Esophagus (tissue), 2 donors: Measurements from ENCODE around the gene GAPT. TPM values are rescaled to one million over a fixed set of nuclear protein-coding genes. Genes with fewer than 3 reads are reported as not detected.

Experiments
- H3K27ac ChIP-seq, 2 donors: one replicate each; pipeline ENCODE4 v1.5.1; 2013; ENCODE audit warnings: low read depth in 2 of 2, mild to moderate bottlenecking in 2 of 2, inconsistent platforms in 1 of 2, low read length in 1 of 2, moderate library complexity in 1 of 2
- H3K27me3 ChIP-seq, 2 donors: one replicate each; pipeline ENCODE4 v1.6.1; 2013; ENCODE audit warnings: low read length in 2 of 2, control low read depth in 1 of 2, mild to moderate bottlenecking in 1 of 2; ENCODE audit not compliant: insufficient read depth in 2 of 2, control insufficient read depth in 1 of 2
- H3K36me3 ChIP-seq, 2 donors: one replicate each; pipeline ENCODE4 v1.6.1; 2013; ENCODE audit warnings: low read length in 1 of 2; ENCODE audit not compliant: control insufficient read depth in 2 of 2, insufficient read depth in 2 of 2
- H3K4me1 ChIP-seq, 2 donors: one replicate each; pipeline ENCODE4 v1.6.1; 2013; ENCODE audit warnings: low read length in 1 of 2; ENCODE audit not compliant: control insufficient read depth in 2 of 2, insufficient read depth in 2 of 2
- H3K4me3 ChIP-seq, 2 donors: one replicate each; pipeline ENCODE4 v1.5.1; 2013; ENCODE audit warnings: low read length in 2 of 2, mild to moderate bottlenecking in 2 of 2, low read depth in 1 of 2, moderate library complexity in 1 of 2
- H3K9me3 ChIP-seq, 2 donors: one replicate each; pipeline ENCODE4 v1.6.1; 2013; ENCODE audit warnings: mild to moderate bottlenecking in 2 of 2, low read depth in 1 of 2, low read length in 1 of 2, moderate library complexity in 1 of 2; ENCODE audit not compliant: control insufficient read depth in 2 of 2, insufficient read depth in 1 of 2
- WGBS, 2 donors: extraction: QIAGEN DNeasy Blood & Tissue Kit; methylation state at CpG; one replicate each; pipeline ENCODE4 v1.1.7; 2013; 5-methylcytosine and 5-hydroxymethylcytosine counted together
- polyA plus RNA-seq, 2 donors: library from polyadenylated mRNA; stranded (reverse); fragments of 200-250 nt; gene quantifications; one replicate each; pipeline ENCODE4 v1.2.3, GENCODE V29; 2013
- donor health status: healthy with polysubstance abuse.
- donor health status: Bipolar disorder and iron deficiency.

Gene GAPT
- polyA plus RNA-seq: under 1 TPM; 0.60 to 0.75 TPM

DNA sequence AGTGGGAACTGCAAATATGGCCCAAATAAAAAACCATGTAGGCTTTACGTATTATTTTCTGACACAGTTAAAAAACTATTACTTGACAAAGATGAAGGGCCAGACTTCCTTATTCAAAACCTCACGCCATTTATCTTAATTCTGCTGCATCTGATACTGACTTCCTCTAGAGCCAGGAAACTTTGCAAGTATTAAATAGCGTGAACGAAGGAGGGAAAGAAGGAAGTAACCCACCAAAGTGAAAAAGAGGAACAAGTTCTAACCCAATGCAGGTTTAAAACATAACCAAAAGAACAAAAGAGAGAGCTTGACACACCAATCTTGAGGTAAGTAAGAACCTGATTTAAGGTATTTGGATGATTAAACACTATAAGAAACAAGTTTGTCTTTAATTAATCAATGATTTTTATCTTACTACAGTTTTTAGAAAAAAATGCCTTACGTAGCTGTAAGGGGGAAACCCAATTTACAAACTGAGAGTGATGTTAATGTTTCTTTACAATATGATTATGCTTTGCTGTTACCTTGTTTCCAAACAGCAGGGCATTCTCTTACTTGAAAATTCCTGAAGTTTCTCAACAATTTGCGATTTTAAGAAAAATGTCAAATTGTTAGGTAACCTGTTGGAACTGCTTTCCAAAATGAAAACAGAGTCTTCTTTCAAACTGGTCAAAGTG lies at the start of gene GAPT:
TSS of gene GAPT (plus strand) at position 220 of the 677 bp plus-strand sequence. CDS start 3,102 bp downstream, outside the sequence.
- 61 to 70% methylated on average over 6 of the region's 6 CpGs for WGBS, 2 donors
- Histone ChIP-seq H3K27me3 (no peaks in the 10 kb centered on the region), H3K9me3 (no peaks in the 10 kb centered on the region), H3K4me3 (no peak within 1 kb of the TSS), H3K27ac (no peak within 1 kb of the TSS), H3K4me1 (no peaks in the 10 kb centered on the region), H3K36me3 (no peaks in the 10 kb centered on the region)

DNA sequence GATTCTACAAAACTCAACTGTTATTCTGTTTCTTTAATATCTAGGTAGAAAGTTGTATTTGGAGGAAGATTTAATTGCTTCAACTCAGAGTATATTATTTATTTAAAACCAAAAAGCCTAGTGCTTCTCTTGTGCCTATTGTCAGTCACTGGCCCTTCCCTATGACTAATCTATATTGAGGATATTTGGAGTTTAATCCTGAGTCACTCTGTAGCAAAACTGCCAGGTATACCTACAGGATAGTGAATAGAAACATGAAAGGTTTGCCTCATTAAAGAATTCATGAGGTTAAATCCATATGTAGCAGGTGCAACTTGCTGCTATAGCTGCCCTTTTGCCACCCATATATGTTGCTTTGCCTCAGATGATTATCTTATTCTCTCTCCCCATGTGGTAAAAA lies 46.4 kb upstream of the GAPT start:
- Histone ChIP-seq H3K27me3 (no peaks in the 10 kb centered on the region), H3K9me3 (peaks cover 3% of the 10 kb centered on the region in 2 donors), H3K36me3 (no peaks in the 10 kb centered on the region), H3K27ac (no peak overlapping the region), H3K4me3 (no peak overlapping the region), H3K4me1 (no peaks in the 10 kb centered on the region)

DNA sequence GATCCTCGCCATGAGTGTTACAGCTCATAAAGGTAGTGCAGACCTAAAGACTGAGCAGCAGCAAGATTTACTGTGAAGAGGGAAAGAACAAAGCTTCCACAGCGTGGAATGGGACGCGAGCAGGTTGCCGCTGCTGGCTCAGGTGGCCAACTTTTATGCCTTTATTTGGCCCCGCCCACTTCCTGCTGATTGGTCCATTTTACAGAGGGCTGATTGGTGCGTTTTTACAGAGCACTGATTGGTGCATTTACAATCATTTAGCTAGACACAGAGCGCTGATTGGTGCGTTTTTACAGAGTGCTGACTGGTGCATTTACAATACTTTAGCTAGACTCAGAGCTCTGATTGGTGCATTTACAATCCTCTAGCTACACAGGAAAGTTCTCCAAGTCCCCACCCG lies 45.2 kb upstream of the GAPT start:
- Histone ChIP-seq H3K27ac (no peak overlapping the region), H3K36me3 (no peaks in the 10 kb centered on the region), H3K4me1 (no peaks in the 10 kb centered on the region), H3K27me3 (no peaks in the 10 kb centered on the region), H3K9me3 (peaks cover 3% of the 10 kb centered on the region in 2 donors), H3K4me3 (no peak overlapping the region)
- WGBS, 2 donors: 88 to 94% methylated on average over 10 of the region's 10 CpGs

DNA sequence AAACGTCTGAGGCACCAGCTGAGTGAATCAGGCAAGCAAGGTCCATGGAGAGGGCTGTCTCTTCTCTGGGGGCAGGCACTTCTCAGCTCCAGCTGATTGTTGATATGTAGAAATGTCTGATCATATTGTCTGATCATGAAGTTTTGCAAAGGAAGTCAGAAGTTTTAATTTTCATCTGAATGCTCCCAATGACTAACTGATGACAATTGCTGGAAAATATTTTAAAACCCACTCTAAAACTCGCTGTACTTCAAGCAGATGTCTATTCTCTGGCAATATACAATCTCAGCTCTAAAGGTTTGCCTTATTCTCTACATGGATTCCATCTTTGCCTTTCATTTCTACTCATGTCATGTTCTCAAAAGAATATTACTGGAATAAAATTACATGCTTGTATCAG lies 44.0 kb upstream of the GAPT start:
- Histone ChIP-seq H3K36me3 (no peaks in the 10 kb centered on the region), H3K4me3 (no peak overlapping the region), H3K27ac (no peak overlapping the region), H3K27me3 (no peaks in the 10 kb centered on the region), H3K4me1 (no peaks in the 10 kb centered on the region), H3K9me3 (peaks cover 3% of the 10 kb centered on the region in 2 donors)
- 69 to 77% methylated on average over 2 of the region's 2 CpGs for WGBS, 2 donors

DNA sequence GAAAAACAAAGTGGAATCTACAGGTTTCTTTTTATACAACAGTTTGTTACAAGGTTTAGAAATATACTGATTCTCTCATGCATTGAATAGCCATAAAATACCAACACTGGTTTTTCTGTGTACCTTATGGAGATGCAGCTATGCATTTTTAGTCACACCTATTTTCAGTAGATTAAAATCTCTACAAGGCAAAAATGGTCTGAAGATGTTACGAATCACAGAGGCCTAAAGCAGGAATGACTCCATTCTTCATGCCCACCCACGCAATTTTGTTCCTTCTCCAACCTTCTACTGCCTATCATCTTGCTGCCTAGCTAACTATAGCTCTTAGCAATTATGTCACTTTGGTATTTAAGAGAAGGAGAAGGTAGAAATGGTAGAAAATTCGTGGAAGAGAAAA lies 41.2 kb upstream of the GAPT start:
- Histone ChIP-seq H3K4me1 (peaks cover 0 to 2% of the 10 kb centered on the region in 2 donors), H3K27ac (no peak overlapping the region), H3K9me3 (peaks cover 3% of the 10 kb centered on the region in 2 donors), H3K27me3 (no peaks in the 10 kb centered on the region), H3K36me3 (peaks cover 3% of the 10 kb centered on the region in 2 donors), H3K4me3 (no peak overlapping the region)
- WGBS, 2 donors: 70 to 78% methylated on average over 3 of the region's 3 CpGs

DNA sequence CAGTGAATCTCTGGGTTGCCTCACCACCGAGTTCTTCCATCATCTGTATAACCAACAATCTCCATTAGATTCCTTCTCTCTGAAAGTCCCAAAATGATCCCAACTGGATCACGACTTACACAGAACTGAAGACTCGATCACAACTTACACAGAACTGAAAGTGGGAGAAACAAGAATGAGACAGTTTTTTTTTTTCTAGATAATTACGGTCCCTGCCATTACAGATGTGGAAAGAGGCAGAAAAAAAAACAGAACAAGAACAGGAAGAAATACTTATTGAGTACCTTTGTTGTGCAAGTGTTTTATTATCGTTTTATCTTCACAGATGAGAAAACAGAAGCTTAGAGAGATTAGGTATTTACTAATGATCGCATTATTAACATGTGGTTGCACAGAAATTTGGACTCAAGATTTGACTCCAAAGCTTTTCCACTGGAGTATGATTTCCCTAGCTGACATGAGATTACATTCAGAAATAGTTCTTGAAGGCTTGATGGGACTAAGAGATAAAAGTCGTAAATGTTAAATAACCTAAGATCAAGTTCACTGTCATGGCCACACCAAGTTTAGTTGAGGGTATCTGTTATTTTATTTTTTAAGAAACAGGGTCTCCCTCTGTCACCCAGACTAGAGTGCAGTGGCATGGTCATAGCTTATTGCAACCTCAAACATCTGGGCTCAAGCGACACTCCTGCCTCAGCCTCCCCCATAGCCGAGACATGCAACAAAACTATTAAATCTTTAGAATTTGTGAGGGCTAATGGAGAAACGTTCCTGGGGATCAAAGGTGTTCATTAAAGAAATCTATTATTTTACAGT lies 40.2 kb upstream of the GAPT start:
- Histone ChIP-seq H3K27ac (no peak overlapping the region), H3K4me3 (no peak overlapping the region), H3K36me3 (peaks cover 6 to 9% of the 10 kb centered on the region in 2 donors), H3K4me1 (peaks cover 0 to 4% of the 10 kb centered on the region in 2 donors), H3K27me3 (no peaks in the 10 kb centered on the region), H3K9me3 (peaks cover 3% of the 10 kb centered on the region in 2 donors)
- 72 to 75% methylated on average over 10 of the region's 10 CpGs for WGBS, 2 donors

DNA sequence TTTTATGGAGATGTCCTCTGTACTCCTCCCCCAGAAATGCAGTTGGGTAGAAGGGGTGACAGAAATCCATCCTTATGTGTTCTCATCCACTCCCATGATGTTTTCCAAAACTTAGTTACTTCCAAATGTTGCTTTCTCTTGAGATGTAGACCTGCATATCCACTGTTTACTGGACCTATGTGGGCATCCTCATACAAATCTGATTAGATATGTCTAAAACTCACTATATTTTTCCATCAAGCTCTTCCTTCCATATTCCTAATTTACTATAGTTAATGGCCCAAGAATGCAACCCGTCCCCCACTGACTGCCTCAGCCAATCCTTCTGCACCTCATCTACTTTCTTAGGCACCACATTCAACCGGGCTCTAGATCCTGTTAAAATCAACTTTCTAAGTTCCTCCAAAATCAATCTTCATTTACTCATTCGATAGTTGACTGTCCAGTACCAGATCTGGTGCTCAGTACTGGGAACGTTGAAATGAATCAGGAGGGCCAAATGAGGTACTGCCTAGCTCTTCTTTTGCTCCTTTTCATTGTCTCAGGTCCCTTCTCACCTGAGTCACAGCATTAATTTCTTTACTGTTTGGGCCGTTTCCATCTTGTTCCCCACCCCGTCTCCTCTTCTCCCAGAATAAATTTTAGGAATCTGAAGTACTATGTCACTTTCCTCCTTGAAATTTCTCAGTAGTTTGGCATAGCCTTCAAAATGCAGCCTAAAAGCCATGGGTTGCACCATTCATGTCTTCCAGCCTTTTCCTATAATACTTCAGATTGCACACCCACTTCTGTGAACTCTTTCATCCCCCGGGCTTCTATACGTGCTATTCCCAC lies 39.3 kb upstream of the GAPT start:
- Histone ChIP-seq H3K27ac (no peak overlapping the region), H3K4me3 (no peak overlapping the region), H3K36me3 (peaks cover 6 to 11% of the 10 kb centered on the region in 2 donors), H3K4me1 (peaks cover 0 to 4% of the 10 kb centered on the region in 2 donors), H3K9me3 (no peaks in the 10 kb centered on the region), H3K27me3 (no peaks in the 10 kb centered on the region)
- 75 to 84% methylated on average over 8 of the region's 8 CpGs for WGBS, 2 donors

DNA sequence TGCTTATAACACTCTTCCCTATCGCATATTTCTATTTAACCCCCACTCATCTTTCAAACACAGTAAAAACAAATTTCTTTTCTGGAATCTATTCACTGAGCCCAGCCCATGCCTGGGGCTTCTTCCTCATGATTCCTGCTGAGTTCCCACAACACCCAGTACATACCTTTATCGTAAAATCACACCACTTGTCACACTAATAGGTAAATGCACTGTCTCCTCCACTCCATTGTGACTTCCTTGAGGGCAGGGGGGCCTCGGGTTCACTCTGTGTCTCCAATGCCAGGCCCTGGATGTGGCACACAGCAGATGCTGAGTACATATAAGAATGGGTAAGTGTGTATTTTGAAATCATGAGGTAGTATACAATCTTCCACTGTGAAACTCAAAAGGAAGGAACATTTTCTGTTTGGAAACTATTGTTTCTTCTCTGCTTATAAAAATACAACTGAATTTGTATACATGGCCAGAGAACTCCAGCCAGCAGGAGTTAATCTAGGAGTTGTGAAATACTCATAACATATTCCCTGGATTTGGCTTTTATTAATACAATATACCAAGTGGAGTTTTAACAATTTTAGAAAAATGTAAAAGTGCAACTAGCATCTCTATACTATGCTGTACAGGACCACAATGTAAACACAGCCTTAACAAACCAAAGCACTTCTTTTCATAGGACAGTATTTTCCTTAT lies 38.5 kb upstream of the GAPT start:
- Histone ChIP-seq H3K4me3 (no peak overlapping the region), H3K36me3 (peaks cover 6 to 11% of the 10 kb centered on the region in 2 donors), H3K27ac (peak overlapping the region; percentile 66 to 71), H3K9me3 (no peaks in the 10 kb centered on the region), H3K4me1 (peaks cover 0 to 4% of the 10 kb centered on the region in 2 donors), H3K27me3 (no peaks in the 10 kb centered on the region)
- 57 to 66% methylated on average over 3 of the region's 3 CpGs for WGBS, 2 donors

DNA sequence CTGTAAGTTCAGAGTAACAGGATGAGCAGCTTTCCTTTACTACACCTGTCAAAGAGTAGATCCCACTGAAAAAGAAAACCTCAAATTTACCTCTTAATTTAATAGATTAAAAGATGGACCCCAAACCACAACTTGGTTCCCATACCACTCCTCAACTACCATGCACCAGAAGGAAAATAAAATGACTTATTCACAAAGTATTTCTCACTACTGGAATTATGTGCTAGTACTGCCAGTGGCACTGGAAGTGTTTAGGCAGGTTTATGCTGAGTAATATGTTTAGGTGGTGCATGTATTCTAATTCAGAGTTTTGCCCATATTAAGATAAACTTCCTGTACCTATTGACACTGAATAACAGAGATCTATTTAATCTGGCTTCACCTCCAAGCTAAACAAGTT lies 37.9 kb upstream of the GAPT start:
- H3K27ac ChIP-seq: no peak overlapping the region
- H3K4me3 ChIP-seq: no peak overlapping the region
- H3K4me1 ChIP-seq: peaks cover 0 to 4% of the 10 kb centered on the region in 2 donors
- H3K9me3 ChIP-seq: no peaks in the 10 kb centered on the region
- peaks cover 6 to 11% of the 10 kb centered on the region in 2 donors for H3K36me3 ChIP-seq
- no peaks in the 10 kb centered on the region for H3K27me3 ChIP-seq
